ENCODE data around the gene MPZL2. TPM values are rescaled to one million over a fixed set of nuclear protein-coding genes. Genes with fewer than 3 reads are reported as not detected.

MPZL2 gene
- total and polyA plus RNA-seq, 5 donors from 2014 or later, result 0.37 to 1.0 TPM; not detected in 3

- Histone ChIP-seq H3K4me1 (ENCODE audit: control insufficient read depth, insufficient read depth, low read length, poor library complexity, severe bottlenecking) (peaks cover 27% of the 10 kb centered on the region), H3K27ac (ENCODE audit: insufficient read depth, low read length, poor library complexity, severe bottlenecking) (peak overlapping the region; percentile 95), H3K9me3 (ENCODE audit: control insufficient read depth in 2 of 2, low read length in 2 of 2) (no peaks in the 10 kb centered on the region), H3K36me3 (ENCODE audit: control insufficient read depth, insufficient read depth, low read length) (no peaks in the 10 kb centered on the region), H3K27me3 (ENCODE audit: control insufficient read depth, insufficient read depth, low read length) (no peaks in the 10 kb centered on the region), H3K4me3 (ENCODE audit: low read depth, low read length) (peak overlapping the region; percentile 97)
- peaks cover 6% of the 10 kb centered on the region for H3K27me3 Mint-ChIP-seq
- peaks cover 22 to 42% (median 36%) of the 10 kb centered on the region in 4 donors for H3K4me1 Mint-ChIP-seq
- ATAC-seq (ENCODE audit: low read depth in 2 of 2) (no peak), DNase-seq (no peak)
- H3K36me3 Mint-ChIP-seq, result peaks cover 6% of the 10 kb centered on the region
- H3K9me3 Mint-ChIP-seq, result no peaks in the 10 kb centered on the region
- peak overlapping the region; percentile 96 to 100 (median 99) for H3K4me3 Mint-ChIP-seq
- H3K27ac Mint-ChIP-seq, result peak overlapping the region; percentile 99 to 100 (median 100)
These were observed 11.4 kb downstream of the MPZL2 start for GRCh38 chr11:118252688-118253087.

- Mint-ChIP-seq H3K4me3 (peak within 1 kb of the TSS; percentile 96 to 100 (median 99)), H3K9me3 (no peaks in the 10 kb centered on the region), H3K4me1 (peaks cover 26 to 49% (median 43%) of the 10 kb centered on the region in 4 donors), H3K36me3 (peaks cover 8% of the 10 kb centered on the region), H3K27me3 (peaks cover 6% of the 10 kb centered on the region), H3K27ac (peak within 1 kb of the TSS; percentile 99 to 100 (median 100))
- peak; percentile 82 to 92 (median 89) for DNase-seq
- Histone ChIP-seq H3K36me3 (ENCODE audit: control insufficient read depth, insufficient read depth, low read length) (no peaks in the 10 kb centered on the region), H3K27me3 (ENCODE audit: control insufficient read depth, insufficient read depth, low read length) (no peaks in the 10 kb centered on the region), H3K27ac (ENCODE audit: insufficient read depth, low read length, poor library complexity, severe bottlenecking) (peak within 1 kb of the TSS; percentile 95), H3K4me3 (ENCODE audit: low read depth, low read length) (peak within 1 kb of the TSS; percentile 97), H3K9me3 (ENCODE audit: control insufficient read depth in 2 of 2, low read length in 2 of 2) (no peaks in the 10 kb centered on the region), H3K4me1 (ENCODE audit: control insufficient read depth, insufficient read depth, low read length, poor library complexity, severe bottlenecking) (peaks cover 27% of the 10 kb centered on the region)
- ATAC-seq (ENCODE audit: low read depth in 2 of 2), result peak; percentile 63
These were observed 12.0 kb downstream of the MPZL2 start, which contains the start of gene MPZL3 for GRCh38 chr11:118251858-118252652. Gene MPZL3 (minus strand): TSS chr11:118252365. CDS start chr11:118252294, 71 bp downstream.

- peaks cover 48 to 75% (median 61%) of the 10 kb centered on the region in 4 donors for H3K4me1 Mint-ChIP-seq
These were observed 17.1 kb downstream of the MPZL2 start for GRCh38 chr11:118247041-118247440.

GRCh38 chr11:118245936-118246562 is 18.0 kb downstream of the MPZL2 start:
- ATAC-seq (ENCODE audit: low read depth in 2 of 2), result no peak
- Histone ChIP-seq H3K27me3 (ENCODE audit: control insufficient read depth, insufficient read depth, low read length) (no peaks in the 10 kb centered on the region), H3K27ac (ENCODE audit: insufficient read depth, low read length, poor library complexity, severe bottlenecking) (no peak overlapping the region), H3K9me3 (ENCODE audit: control insufficient read depth in 2 of 2, low read length in 2 of 2) (no peaks in the 10 kb centered on the region), H3K4me3 (ENCODE audit: low read depth, low read length) (no peak overlapping the region), H3K36me3 (ENCODE audit: control insufficient read depth, insufficient read depth, low read length) (no peaks in the 10 kb centered on the region), H3K4me1 (ENCODE audit: control insufficient read depth, insufficient read depth, low read length, poor library complexity, severe bottlenecking) (peaks cover 39% of the 10 kb centered on the region)
- H3K9me3 Mint-ChIP-seq, result peaks cover 0 to 1% (median 0%) of the 10 kb centered on the region in 7 donors
- peak overlapping the region; percentile 15 to 39 (median 17) for H3K27ac Mint-ChIP-seq
- peak overlapping the region in 1 of 4 donors; percentile 27 for H3K4me3 Mint-ChIP-seq
- H3K4me1 Mint-ChIP-seq, result peaks cover 57 to 78% (median 67%) of the 10 kb centered on the region in 4 donors
- DNase-seq, result no peak
- H3K36me3 Mint-ChIP-seq, result peaks cover 18% of the 10 kb centered on the region
- H3K27me3 Mint-ChIP-seq, result no peaks in the 10 kb centered on the region

More at GRCh38 chr11:118247041-118247440, 17.1 kb downstream of the MPZL2 start:
- Mint-ChIP-seq H3K27ac (peak overlapping the region; percentile 15 to 76 (median 43)), H3K27me3 (peaks cover 1% of the 10 kb centered on the region), H3K4me3 (peak overlapping the region in 1 of 4 donors; percentile 30), H3K9me3 (peaks cover 0 to 1% (median 0%) of the 10 kb centered on the region in 7 donors), H3K36me3 (peaks cover 18% of the 10 kb centered on the region)
- H3K27me3 ChIP-seq (ENCODE audit: control insufficient read depth, insufficient read depth, low read length), result no peaks in the 10 kb centered on the region
- H3K4me1 ChIP-seq (ENCODE audit: control insufficient read depth, insufficient read depth, low read length, poor library complexity, severe bottlenecking), result peaks cover 31% of the 10 kb centered on the region
- H3K4me3 ChIP-seq (ENCODE audit: low read depth, low read length), result no peak overlapping the region
- DNase-seq (no peak), ATAC-seq (ENCODE audit: low read depth in 2 of 2) (peak; percentile 40 to 51)
- H3K27ac ChIP-seq (ENCODE audit: insufficient read depth, low read length, poor library complexity, severe bottlenecking), result peak overlapping the region; percentile 43
- H3K9me3 ChIP-seq (ENCODE audit: control insufficient read depth in 2 of 2, low read length in 2 of 2), result no peaks in the 10 kb centered on the region
- no peaks in the 10 kb centered on the region for H3K36me3 ChIP-seq (ENCODE audit: control insufficient read depth, insufficient read depth, low read length)

- ATAC-seq (ENCODE audit: low read depth in 2 of 2) (no peak), DNase-seq (no peak)
- no peak overlapping the region for H3K27ac ChIP-seq (ENCODE audit: insufficient read depth, low read length, poor library complexity, severe bottlenecking)
- H3K4me3 ChIP-seq (ENCODE audit: low read depth, low read length), result no peak overlapping the region
- peaks cover 44% of the 10 kb centered on the region for H3K4me1 ChIP-seq (ENCODE audit: control insufficient read depth, insufficient read depth, low read length, poor library complexity, severe bottlenecking)
- no peaks in the 10 kb centered on the region for H3K27me3 ChIP-seq (ENCODE audit: control insufficient read depth, insufficient read depth, low read length)
- Mint-ChIP-seq H3K27ac (peak overlapping the region; percentile 70 to 91 (median 88)), H3K4me1 (peaks cover 59 to 78% (median 71%) of the 10 kb centered on the region in 4 donors), H3K27me3 (no peaks in the 10 kb centered on the region), H3K9me3 (peaks cover 0 to 1% (median 0%) of the 10 kb centered on the region in 7 donors), H3K4me3 (peak overlapping the region in 1 of 4 donors; percentile 76), H3K36me3 (peaks cover 21% of the 10 kb centered on the region)
- no peaks in the 10 kb centered on the region for H3K36me3 ChIP-seq (ENCODE audit: control insufficient read depth, insufficient read depth, low read length)
- H3K9me3 ChIP-seq (ENCODE audit: control insufficient read depth in 2 of 2, low read length in 2 of 2), result no peaks in the 10 kb centered on the region
These were observed 19.9 kb downstream of the MPZL2 start for GRCh38 chr11:118243993-118244762.

- Mint-ChIP-seq H3K36me3 (peaks cover 30% of the 10 kb centered on the region), H3K27me3 (no peaks in the 10 kb centered on the region), H3K27ac (peak overlapping the region; percentile 88 to 95 (median 95)), H3K9me3 (peaks cover 0 to 1% (median 0%) of the 10 kb centered on the region in 7 donors), H3K4me1 (peaks cover 62 to 84% (median 75%) of the 10 kb centered on the region in 4 donors), H3K4me3 (peak overlapping the region in 1 of 4 donors; percentile 76)
- H3K27ac ChIP-seq (ENCODE audit: insufficient read depth, low read length, poor library complexity, severe bottlenecking), result peak overlapping the region; percentile 27
- no peak overlapping the region for H3K4me3 ChIP-seq (ENCODE audit: low read depth, low read length)
- H3K36me3 ChIP-seq (ENCODE audit: control insufficient read depth, insufficient read depth, low read length), result no peaks in the 10 kb centered on the region
- peaks cover 52% of the 10 kb centered on the region for H3K4me1 ChIP-seq (ENCODE audit: control insufficient read depth, insufficient read depth, low read length, poor library complexity, severe bottlenecking)
- ATAC-seq (ENCODE audit: low read depth in 2 of 2) (no peak), DNase-seq (no peak)
- H3K27me3 ChIP-seq (ENCODE audit: control insufficient read depth, insufficient read depth, low read length), result no peaks in the 10 kb centered on the region
- no peaks in the 10 kb centered on the region for H3K9me3 ChIP-seq (ENCODE audit: control insufficient read depth in 2 of 2, low read length in 2 of 2)
These were observed 20.9 kb downstream of the MPZL2 start for GRCh38 chr11:118243161-118243560.

- H3K4me1 ChIP-seq (ENCODE audit: control insufficient read depth, insufficient read depth, low read length, poor library complexity, severe bottlenecking), result peaks cover 49% of the 10 kb centered on the region
- H3K9me3 Mint-ChIP-seq, result peaks cover 0 to 1% (median 0%) of the 10 kb centered on the region in 7 donors
- no peaks in the 10 kb centered on the region for H3K27me3 ChIP-seq (ENCODE audit: control insufficient read depth, insufficient read depth, low read length)
- H3K9me3 ChIP-seq (ENCODE audit: control insufficient read depth in 2 of 2, low read length in 2 of 2), result no peaks in the 10 kb centered on the region
- H3K4me3 Mint-ChIP-seq, result peak overlapping the region; percentile 61 to 74 (median 70)
- H3K36me3 Mint-ChIP-seq, result peaks cover 27% of the 10 kb centered on the region
- DNase-seq (no peak), ATAC-seq (ENCODE audit: low read depth in 2 of 2) (peak in 1 of 2 donors; percentile 4)
- H3K4me3 ChIP-seq (ENCODE audit: low read depth, low read length), result peak overlapping the region; percentile 57
- peak overlapping the region; percentile 72 for H3K27ac ChIP-seq (ENCODE audit: insufficient read depth, low read length, poor library complexity, severe bottlenecking)
- H3K27ac Mint-ChIP-seq, result peak overlapping the region; percentile 88 to 93 (median 89)
- H3K27me3 Mint-ChIP-seq, result no peaks in the 10 kb centered on the region
- peaks cover 51 to 76% (median 65%) of the 10 kb centered on the region in 4 donors for H3K4me1 Mint-ChIP-seq
- peaks cover 5% of the 10 kb centered on the region for H3K36me3 ChIP-seq (ENCODE audit: control insufficient read depth, insufficient read depth, low read length)
These were observed 22.4 kb downstream of the MPZL2 start for GRCh38 chr11:118241764-118242098.
